SKM-1 (cell line): ENCODE measurements around the gene SGSM2.

Source experiments
- DNase-seq: peaks from one replicate; lab custom pipeline; 2025; ENCODE audit not compliant: unreplicated experiment; lab: John Stamatoyannopoulos, UW

SGSM2 gene

GRCh38 chr17:2416010-2416734 lies 78.9 kb downstream of the SGSM2 start:
- no peak for DNase-seq

- DNase-seq: no peak
Measured at GRCh38 chr17:2418572-2418971, 81.3 kb downstream of the SGSM2 start.

GRCh38 chr17:2419486-2419885 lies 82.2 kb downstream of the SGSM2 start:
- no peak for DNase-seq

GRCh38 chr17:2420176-2420575 lies 82.9 kb downstream of the SGSM2 start:
- DNase-seq: no peak

- no peak for DNase-seq
Measured at GRCh38 chr17:2421315-2422147, 84.2 kb downstream of the SGSM2 start.

- DNase-seq: no peak
Measured at GRCh38 chr17:2423271-2423670, 86.0 kb downstream of the SGSM2 start.

- DNase-seq: no peak
Measured at GRCh38 chr17:2427215-2427614, 89.9 kb downstream of the SGSM2 start.

- DNase-seq: no peak
Measured at GRCh38 chr17:2427910-2428309, 90.6 kb downstream of the SGSM2 start.
